ENCODE data around the gene AGAP3.

- TF ChIP-seq TAF1 (IDR thresholded peaks at IDR 0.05; ENCODE audit: borderline replicate concordance, low read depth, low read length) (no peak), POLR2AphosphoS5 (IDR thresholded peaks at IDR 0.05; ENCODE audit: low read depth, low read length) (no peak), POLR2A (IDR thresholded peaks at IDR 0.05; ENCODE audit: low read depth, low read length) (no peak)
These were observed 94.7 kb downstream of the AGAP3 start for GRCh38 chr7:151181011-151181431.

All from GM12892 (cell line).